BJ (cell line): ENCODE measurements around the gene AJM1. TPM values are rescaled to one million over a fixed set of nuclear protein-coding genes. Genes with fewer than 3 reads are reported as not detected.

Experiments
- CTCF ChIA-PET: fragments of 350-600 bp; formaldehyde crosslinking; extraction: SDS; loops from one replicate; lab custom pipeline; 2021; ENCODE audit warnings: antibody characterized with exemption, inconsistent platforms; lab: Yijun Ruan, JAX
- POLR2A ChIA-PET: fragments of 300-600 bp; sonication (Branson Sonifier 250); formaldehyde crosslinking; extraction: SDS; loops from one replicate; lab custom pipeline; 2021; ENCODE audit warnings: antibody characterized with exemption; lab: Charles Lee
- DNase-seq: peaks from one replicate; pipeline ENCODE4 v3.0.0-alpha.2; 2011; ENCODE audit warnings: low read depth
- H3K27me3 ChIP-seq: 2 replicates; pipeline ENCODE4 v1.6.0; 2011; ENCODE audit warnings: low read length; ENCODE audit not compliant: control insufficient read depth, insufficient read depth
- H3K36me3 ChIP-seq: 2 replicates; pipeline ENCODE4 v1.5.1; 2011; ENCODE audit warnings: low read length; ENCODE audit not compliant: control insufficient read depth, insufficient read depth
- H3K4me3 ChIP-seq: 2 replicates; pipeline ENCODE4 v1.5.1; 2011; ENCODE audit warnings: low read depth, mild to moderate bottlenecking, control low read depth, low read length
- polyA plus RNA-seq: library from polyadenylated mRNA; depleted of rRNA; stranded (reverse); fragments of >200 nt; gene quantifications from 2 replicates; pipeline ENCODE4 v1.2.3, GENCODE V29; 2011
- TF ChIP-seq, protein P1 (sequence below): IDR thresholded peaks from 2 replicates; pipeline ENCODE4 v1.5.1; 2011; ENCODE audit warnings: low read depth, mild to moderate bottlenecking, control low read depth, inconsistent platforms, low read length, moderate library complexity; ENCODE audit not compliant: insufficient read depth

Gene AJM1
- polyA plus RNA-seq, 1 experiment, result 0.86 TPM

DNA sequence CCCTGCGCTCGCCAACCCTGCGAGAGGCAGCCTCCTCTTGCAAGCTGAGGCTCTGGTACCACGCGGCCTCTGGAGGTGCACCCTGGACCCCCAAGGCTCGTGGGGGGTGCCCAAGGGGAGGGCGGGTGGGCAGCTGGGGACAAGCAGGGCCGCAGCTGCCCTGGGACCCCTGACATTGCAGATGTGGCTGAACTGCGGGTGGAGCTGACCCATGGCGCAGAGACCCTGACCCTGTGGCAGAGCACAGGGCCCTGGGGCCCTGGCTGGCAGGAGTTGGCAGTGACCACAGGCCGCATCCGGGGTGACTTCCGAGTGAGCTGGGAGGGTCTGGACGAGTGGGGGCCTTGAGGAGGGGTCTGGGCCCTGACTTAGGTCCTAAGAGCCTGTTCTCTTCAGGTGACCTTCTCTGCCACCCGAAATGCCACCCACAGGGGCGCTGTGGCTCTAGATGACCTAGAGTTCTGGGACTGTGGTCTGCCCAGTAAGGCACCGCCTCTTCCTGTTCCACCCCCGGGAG, 11.4 kb downstream of the AJM1 start:
- Histone ChIP-seq H3K27me3 (no peaks in the 10 kb centered on the region), H3K4me3 (no peak overlapping the region), H3K36me3 (peaks cover 11% of the 10 kb centered on the region)
- POLR2A ChIA-PET, result no interaction called here
- CTCF ChIA-PET, result no interaction called here
- no peak for DNase-seq
- TF ChIP-seq, protein P1, sequence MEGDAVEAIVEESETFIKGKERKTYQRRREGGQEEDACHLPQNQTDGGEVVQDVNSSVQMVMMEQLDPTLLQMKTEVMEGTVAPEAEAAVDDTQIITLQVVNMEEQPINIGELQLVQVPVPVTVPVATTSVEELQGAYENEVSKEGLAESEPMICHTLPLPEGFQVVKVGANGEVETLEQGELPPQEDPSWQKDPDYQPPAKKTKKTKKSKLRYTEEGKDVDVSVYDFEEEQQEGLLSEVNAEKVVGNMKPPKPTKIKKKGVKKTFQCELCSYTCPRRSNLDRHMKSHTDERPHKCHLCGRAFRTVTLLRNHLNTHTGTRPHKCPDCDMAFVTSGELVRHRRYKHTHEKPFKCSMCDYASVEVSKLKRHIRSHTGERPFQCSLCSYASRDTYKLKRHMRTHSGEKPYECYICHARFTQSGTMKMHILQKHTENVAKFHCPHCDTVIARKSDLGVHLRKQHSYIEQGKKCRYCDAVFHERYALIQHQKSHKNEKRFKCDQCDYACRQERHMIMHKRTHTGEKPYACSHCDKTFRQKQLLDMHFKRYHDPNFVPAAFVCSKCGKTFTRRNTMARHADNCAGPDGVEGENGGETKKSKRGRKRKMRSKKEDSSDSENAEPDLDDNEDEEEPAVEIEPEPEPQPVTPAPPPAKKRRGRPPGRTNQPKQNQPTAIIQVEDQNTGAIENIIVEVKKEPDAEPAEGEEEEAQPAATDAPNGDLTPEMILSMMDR, result no peak

DNA sequence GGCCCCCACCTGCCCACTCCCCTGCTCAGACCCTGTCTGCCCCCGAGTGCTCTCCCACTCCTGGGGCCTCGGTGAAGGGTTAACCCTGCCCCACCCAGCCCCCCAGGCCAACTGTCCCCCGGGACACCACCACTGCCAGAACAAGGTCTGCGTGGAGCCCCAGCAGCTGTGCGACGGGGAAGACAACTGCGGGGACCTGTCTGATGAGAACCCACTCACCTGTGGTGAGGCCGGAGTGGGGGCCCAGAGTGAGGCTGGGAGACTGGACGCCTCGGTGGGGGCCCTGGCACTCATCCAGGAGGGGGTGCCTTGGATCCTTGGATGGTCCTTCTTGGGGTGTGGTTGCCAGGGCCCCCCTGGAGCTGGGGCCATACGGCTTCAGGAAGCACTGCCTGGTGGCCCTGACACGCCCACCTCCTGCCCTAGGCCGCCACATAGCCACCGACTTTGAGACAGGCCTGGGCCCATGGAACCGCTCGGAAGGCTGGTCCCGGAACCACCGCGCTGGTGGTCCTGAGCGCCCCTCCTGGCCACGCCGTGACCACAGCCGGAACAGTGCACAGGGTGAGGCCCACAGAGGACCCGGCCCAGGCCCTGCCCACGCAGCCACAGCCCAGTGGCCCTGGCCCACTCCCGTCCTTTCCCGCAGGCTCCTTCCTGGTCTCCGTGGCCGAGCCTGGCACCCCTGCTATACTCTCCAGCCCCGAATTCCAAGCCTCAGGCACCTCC, 12.0 kb downstream of the AJM1 start:
- H3K27me3 ChIP-seq, result no peaks in the 10 kb centered on the region
- DNase-seq, result no peak
- TF ChIP-seq, protein P1, result no peak
- H3K36me3 ChIP-seq, result peaks cover 11% of the 10 kb centered on the region
- ChIA-PET CTCF (interaction anchor here (0.6 kb wide), 1 partner anchor 25 kb away, joined by 4 read pairs; no protein-coding TSS in a partner anchor), POLR2A (no interaction called here)
- no peak overlapping the region for H3K4me3 ChIP-seq

DNA sequence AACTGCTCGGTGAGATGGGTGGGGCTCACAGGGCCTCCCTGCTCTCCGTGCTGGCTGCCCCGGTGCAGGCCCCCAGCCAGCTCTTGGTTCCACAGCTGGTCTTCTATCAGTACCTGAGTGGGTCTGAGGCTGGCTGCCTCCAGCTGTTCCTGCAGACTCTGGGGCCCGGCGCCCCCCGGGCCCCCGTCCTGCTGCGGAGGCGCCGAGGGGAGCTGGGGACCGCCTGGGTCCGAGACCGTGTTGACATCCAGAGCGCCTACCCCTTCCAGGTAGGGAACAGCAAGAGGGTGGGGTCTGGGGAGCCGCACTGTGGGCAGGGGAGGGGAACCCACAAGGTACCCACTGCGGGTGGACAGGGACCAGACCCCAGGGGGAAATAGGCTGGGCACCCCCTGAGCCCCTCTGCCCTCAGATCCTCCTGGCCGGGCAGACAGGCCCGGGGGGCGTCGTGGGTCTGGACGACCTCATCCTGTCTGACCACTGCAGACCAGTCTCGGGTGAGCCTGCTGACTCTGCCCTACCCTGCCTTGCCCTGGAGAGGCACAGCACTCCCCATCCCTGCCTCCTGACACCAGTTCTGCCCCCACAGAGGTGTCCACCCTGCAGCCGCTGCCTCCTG, 12.7 kb downstream of the AJM1 start:
- ChIA-PET POLR2A (no interaction called here), CTCF (no interaction called here)
- no peaks in the 10 kb centered on the region for H3K27me3 ChIP-seq
- DNase-seq, result no peak
- TF ChIP-seq, protein P1, result no peak
- peaks cover 12% of the 10 kb centered on the region for H3K36me3 ChIP-seq
- no peak overlapping the region for H3K4me3 ChIP-seq

DNA sequence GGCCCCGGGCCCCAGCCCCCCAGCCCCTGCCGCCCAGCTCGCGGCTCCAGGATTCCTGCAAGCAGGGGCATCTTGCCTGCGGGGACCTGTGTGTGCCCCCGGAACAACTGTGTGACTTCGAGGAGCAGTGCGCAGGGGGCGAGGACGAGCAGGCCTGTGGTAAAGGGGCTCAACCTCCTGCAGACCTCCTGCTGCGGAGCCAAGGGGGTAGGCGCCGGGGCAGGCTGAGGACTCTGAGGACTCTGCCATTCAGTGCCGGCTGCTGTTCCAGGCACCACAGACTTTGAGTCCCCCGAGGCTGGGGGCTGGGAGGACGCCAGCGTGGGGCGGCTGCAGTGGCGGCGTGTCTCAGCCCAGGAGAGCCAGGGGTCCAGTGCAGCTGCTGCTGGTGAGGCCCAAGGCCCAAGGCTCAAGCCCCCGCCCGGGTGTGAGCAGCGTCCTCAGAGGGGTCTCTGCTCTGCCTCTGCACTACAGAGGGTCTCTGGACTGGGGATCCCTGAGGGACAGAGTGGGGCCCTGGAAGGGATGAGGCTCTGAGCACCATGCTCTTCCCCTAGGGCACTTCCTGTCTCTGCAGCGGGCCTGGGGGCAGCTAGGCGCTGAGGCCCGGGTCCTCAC, 13.3 kb downstream of the AJM1 start:
- H3K4me3 ChIP-seq, result no peak overlapping the region
- H3K36me3 ChIP-seq, result peaks cover 12% of the 10 kb centered on the region
- no peak for DNase-seq
- H3K27me3 ChIP-seq, result no peaks in the 10 kb centered on the region
- CTCF ChIA-PET, result interaction anchor here (0.9 kb wide), 1 partner anchor 13 kb away, joined by 3 read pairs; the partner anchor contains the start of gene AJM1
- POLR2A ChIA-PET, result no interaction called here
- TF ChIP-seq, protein P1, result no peak

DNA sequence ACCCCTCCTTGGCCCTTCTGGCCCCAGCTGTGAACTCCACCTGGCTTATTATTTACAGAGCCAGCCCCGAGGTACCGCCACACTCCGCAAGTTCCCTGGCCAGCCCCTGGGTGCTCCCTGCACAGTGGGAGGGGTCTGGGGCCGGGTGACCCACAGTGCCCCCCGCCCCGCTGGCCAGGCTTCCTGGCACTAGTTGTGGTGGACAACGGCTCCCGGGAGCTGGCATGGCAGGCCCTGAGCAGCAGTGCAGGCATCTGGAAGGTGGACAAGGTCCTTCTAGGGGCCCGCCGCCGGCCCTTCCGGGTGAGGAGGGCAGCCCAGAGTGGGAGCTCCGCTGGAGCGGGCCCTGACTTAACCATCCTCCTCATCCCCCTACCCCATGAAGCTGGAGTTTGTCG, 13.8 kb downstream of the AJM1 start:
- ChIA-PET CTCF (interaction anchor here (0.9 kb wide), 1 partner anchor 14 kb away, joined by 3 read pairs; the partner anchor contains the start of gene AJM1), POLR2A (no interaction called here)
- no peak for DNase-seq
- TF ChIP-seq, protein P1, result no peak
- Histone ChIP-seq H3K27me3 (no peaks in the 10 kb centered on the region), H3K4me3 (no peak overlapping the region), H3K36me3 (peaks cover 12% of the 10 kb centered on the region)
